Measurements from ENCODE around the gene SORBS2.

The SORBS2 gene

DNA sequence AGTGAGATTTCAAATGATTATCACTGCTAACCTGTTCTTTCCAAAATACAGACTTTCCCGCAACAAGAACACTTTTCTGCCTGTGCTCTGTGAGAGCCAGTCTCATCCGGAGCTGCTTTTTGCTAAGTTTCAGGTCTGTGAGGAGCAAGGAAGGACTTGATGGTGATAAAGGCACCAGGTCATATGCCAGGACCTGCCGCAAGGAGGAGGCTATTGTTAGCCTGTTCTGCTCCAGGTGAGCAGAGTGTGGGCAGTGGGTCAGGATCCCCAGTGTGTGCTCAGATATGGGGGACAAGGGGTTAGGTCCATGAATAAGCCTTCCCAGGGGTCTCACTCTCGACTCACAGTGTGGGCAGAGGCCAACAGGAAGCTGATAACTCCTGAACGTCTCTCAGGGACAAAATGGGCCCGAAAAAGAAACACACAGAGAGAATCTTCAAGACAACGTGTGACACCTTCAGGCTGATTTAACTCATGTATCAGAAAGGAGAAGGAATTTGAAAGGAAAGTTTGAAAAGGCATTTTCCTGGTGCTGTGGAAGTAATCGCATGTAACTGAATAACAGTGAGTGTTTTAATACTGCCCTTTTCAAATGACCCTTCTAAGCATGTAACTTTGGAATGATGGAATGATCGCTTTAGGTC lies 219.0 kb downstream of the SORBS2 start:
- no peak for DNase-seq (ENCODE audit: low read depth, low spot score)

DNA sequence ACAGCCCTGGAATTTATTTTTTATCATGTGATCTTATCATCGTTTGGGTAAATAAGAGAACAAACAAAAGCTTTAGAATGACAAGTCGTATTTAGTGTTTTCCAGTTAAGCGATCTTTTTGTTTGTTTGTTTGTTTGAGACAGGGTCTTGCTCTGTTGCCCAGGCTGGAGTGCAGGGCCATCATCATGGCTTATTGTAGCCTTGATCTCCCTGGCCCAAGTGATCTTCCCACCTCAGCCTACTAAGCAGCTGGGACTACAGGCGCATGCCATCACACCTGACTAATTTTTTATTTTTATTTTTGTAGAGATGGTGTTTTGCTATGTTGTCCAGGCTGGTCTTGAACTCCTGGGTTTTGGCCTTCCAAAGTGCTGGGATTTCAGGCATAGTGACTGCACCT lies 219.6 kb downstream of the SORBS2 start:
- DNase-seq (ENCODE audit: low read depth, low spot score), result no peak

DNA sequence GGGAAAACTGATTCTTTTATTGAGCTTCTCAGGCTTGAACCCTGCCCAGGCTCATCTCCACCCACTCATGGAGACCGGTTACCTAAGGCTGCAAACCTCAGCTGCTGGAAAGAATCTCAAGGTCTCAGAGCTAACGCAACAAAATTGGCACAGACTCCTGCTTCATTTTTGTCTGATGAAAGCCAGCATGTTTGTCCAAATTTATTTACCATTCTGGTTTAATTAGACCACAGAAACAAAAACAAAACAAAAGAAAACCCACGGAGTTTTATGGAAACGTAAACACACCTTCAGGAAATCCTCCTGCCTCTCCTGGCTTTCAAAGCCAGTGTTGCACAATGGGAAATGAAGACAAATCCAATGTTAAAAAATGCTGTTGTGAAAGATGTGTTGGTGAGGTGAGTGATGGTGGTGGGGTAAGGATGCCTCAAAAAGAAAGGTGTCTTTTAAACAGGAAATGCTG lies 220.3 kb downstream of the SORBS2 start:
- DNase-seq (ENCODE audit: low read depth, low spot score), result peak; percentile 55

DNA sequence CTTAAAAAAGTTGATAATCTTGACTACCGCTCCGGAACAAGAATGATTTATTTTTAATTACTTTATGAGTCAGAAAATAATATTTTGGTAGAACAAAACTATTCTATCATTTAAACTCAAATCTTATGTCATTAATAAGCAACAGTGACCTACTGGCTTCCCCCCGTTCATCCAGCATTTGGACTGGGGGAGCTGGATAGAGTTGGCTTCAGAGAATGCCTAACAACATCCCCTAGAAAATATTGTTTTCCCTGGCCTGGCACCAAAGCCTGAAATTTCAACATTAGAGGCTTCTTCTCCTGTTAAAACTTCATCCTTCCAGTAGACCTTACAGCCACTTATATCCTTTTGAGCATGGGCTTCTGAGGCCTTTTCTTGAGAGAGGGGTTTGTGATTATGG lies 221.0 kb downstream of the SORBS2 start:
- DNase-seq (ENCODE audit: low read depth, low spot score), result no peak

DNA sequence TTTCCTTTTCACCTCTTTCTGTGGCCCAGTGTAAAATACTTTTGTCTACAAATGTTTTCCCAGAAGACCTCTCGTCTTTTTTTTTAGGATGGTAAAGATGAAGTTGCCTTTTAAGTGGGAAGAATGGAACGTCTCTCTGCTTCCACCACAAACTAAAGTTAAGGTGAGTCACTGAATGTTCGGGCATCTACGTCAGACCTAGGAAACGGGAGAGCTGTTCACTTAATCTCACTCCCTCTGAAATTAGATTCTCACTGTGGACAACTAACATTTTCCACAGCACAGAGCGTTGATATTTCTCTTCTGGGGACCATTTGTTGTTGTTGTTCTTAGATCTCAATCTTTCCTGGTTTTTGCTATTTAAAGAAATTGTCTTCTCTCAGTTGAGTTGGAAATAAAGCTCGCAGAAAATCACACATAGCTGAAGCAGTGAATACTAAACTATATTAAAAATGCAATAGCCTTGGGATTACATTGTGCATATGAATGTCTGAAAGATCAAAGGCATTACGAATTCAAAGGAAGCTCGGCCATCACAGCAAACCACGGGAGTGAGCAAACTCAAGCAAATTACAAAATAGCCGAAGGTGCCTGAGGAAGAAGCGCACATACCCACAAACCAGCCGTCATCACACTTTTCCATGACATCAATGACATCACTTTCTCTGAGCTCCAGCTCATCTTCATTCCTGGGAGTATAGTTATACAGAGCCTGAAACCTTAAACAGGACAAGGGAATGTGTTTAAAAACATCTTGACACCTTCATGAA lies 222.7 kb downstream of the SORBS2 start:
- DNase-seq (ENCODE audit: low read depth, low spot score), result peak; percentile 92

DNA sequence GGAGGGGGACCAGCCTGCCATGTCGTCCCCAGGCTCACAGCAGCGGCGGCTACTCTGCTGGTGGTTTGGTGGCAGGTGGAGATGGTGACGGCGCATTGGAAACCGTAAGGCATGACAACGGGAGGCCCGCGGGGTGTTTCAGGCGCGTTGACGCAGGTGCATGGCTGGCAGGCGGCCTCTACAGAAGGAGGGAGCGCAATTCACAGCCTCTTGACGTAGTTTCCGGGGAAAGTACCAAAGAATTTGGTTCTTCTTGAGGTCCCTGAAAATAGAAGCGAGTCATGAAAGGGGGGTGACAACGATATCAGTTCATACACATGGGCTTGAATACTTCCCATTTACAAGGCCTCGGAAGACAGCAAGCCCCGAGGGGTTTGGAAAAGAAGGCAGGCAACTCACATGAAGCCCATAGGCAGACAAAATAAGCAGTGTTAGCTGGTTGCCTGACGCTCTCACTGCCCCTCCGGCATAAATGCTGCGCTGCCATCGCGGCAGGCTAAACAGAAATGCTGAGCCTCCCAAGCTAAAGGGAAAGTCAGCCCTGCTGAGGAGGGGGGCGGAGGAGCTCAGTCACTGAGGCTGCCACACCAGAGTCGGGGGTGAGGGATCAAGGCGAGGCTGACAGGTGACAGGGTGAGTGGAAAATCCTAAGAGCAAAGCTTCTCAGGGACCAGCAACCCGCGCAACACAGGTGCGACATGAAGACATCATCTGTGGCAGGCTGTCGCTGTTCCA lies 224.4 kb downstream of the SORBS2 start:
- no peak for DNase-seq (ENCODE audit: low read depth, low spot score)

DNA sequence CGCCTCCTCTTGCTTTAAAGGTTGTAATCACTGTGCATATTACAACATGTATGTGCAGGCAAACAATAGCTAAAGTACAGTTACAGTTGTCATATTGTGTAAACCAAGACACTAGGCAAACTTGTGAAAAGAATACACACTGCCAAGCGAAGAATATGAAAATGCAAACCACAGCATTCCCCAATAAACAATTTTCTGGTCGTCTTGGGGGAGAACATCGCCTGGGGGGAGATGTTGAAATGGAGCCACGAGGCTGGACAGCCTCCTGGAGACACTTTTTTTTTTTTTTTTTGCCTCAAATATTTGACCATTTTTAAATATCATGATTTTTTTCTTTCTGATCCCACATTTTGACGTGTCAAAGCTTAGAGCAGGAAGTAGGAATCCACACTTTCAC lies 225.0 kb downstream of the SORBS2 start:
- DNase-seq (ENCODE audit: low read depth, low spot score), result no peak

DNA sequence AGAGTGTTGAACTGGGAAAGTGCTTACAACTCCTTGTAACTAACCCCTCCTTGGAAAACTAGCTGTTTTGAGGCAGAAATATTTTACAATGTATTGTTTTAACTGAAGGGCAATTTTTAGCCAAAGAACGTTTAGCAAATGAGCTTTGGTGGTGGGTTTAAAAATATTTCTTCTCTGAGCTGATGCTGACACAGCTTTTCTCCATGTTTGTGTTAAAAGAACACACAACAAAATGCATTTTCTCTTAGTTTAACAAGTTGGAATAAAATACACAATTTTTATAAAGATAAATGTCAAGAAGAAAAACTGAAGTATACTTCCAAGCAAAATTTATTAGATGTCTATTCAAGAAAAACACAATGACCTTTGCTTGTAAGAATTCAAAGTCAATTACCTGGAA lies 226.8 kb downstream of the SORBS2 start:
- no peak for DNase-seq (ENCODE audit: low read depth, low spot score)

DNA sequence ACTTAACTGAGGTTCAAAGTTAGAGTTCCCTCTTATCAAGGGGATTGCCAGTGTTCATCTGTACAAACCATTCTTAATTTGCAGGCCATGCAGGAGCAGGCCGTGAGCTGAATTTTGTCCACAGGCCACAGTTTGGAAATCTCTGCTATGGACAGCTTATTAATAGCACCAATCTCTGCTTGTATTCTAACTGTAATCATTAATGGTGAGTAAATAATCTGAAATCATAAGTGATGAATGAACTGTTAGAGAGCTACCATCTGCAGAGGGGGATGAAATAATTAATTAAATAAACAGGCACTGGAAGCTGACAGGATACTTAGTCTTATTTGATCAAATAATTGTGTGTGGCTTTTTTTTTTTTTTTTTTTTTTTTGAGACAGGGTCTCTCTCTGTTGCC lies 228.2 kb downstream of the SORBS2 start:
- DNase-seq (ENCODE audit: low read depth, low spot score), result no peak

DNA sequence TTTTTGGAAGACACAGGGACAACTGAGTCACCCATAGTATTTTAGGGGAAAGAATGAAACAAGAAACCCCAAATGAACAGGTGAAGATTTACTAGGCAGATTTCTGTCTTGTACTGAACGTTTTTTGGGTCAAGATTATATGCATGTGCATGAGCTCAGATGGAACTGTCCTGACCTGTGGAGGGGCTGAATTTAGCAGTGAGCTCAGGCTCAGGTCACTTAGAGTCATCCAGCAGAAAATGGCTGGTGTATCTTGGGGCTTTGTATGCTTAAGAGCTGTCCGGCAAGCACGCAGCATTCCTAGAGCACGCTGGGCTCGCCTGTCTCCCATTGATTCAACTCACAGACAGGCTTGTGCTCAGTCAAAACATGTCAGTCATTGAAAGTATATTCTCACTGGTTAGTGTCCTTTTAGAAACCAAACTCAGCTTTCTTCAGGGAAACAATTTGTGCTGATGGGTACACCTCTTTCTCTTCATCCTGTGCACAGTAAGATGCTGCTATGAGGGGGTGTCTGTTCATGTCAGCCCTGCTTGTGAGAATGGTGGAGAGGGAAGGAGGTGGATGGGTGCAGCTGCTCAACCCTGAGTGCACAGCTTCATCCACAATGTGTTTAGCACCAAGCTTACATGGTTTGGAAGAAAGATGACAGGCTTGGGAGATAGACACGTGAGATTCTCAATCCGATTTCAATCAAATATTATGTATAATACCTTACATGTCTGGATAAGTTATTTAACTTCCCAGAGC lies 229.2 kb downstream of the SORBS2 start:
- no peak for DNase-seq (ENCODE audit: low read depth, low spot score)

DNA sequence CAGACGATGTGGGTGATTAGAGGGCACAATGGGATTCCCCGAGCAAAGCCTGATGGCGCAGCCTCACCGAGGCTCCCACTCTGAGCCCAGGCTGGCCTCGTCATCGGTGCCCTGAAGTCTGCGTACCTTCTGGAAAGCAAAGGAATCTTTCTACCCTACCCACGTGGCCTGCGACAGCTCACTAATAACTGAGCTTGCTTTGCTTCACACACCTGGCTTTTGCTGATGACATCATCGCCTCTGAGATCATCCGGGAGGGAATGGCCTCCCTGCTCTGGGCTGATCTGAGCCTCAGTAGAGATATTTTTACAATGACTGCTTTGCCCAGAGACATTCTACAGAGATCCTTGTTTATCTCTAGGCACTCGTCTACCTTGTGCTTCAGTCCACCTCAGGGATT lies 231.3 kb downstream of the SORBS2 start:
- no peak for DNase-seq (ENCODE audit: low read depth, low spot score)

DNA sequence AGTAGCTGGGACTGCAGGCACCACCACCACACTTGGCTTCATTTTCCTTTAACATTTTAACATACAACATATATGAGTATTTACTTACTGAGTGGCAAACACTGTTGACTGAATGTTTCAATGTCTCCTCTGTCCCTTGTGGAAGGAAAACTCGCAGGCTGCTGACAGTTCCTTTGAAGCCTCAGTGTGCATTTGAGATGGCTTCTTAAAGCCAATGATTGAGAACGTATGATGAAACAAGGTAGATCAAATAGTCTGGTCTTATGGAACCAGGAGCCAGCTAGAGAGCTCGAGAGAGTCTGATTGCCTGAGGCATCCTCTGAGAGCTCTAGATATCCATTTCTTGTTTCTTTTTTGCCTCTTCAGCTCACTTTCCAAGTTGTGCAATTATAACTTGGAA lies 233.7 kb downstream of the SORBS2 start:
- no peak for DNase-seq (ENCODE audit: low read depth, low spot score)

DNA sequence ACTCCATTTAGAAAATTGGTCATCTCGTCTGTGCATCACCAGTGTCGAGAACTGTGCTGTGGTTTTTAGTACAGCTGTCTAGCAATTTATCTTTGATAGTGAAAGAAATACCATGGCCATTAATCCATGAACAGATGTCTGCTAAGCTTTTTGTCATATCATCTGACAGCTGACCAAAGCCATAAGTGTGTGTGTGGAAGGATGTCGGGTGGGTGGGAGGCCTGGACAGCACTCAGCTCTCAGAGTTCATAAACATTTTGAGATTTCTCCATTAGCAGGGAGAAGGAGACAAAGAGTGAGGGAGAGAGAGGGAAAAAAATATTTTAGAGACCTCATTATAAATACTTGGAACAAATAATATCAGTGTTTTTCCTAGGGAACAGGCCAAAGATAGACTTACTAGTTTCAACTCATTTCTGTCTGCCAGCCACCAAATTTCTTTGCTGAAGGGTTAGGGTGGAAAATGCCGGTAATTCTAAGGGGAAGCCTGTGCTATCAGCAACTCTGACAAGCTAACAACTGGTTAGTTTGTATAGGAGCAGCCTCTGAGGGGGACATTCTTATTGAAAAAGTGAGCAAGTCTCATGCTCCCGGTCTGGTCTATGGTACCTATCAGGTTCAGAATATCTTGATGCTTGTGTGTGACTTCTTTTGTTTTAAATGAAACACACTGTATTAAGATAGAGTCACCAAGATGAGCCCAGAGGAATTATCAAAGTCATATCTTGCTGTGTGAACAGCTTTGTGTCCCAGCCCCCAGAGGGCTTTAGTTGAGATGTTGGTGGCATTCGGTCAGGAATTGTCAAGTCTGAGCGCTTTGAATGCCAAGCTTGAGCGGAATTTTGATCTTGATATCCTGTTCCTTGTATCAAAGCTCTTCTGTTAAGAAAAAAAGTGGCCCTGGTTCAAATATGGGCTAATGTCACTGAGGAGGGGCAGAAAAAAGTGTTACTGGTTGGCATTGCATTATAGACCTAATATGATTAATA lies 234.7 kb downstream of the SORBS2 start:
- no peak for DNase-seq (ENCODE audit: low read depth, low spot score)

DNA sequence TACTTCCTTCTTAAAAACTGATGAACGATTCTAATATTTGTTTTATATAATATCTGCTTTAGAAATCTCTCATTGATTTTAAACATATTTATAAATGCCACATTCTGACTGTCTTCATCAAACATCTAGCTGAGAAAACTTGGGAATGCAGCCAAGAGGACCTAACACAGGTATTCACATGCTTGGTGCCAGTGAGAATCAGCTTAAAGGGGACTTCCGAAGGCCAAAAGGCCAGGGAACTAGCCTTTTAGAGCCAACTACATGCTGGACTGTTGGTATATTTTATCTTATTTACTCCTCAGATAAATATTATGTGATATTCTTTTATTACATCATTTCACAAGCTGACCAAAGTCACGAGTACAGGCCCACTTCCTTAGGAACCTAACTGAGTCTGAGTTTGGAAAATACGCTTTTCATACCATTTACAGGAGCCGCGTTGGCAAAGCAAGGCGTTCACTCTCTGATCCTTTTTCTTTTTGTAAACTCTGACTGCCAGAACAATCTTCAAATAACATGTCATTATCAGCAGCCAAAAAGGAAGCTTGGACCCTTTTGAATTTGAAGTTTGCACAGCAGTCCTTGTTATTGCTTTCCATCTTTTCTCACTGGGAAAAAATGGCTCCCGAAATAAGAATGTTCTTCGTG lies 235.6 kb downstream of the SORBS2 start:
- no peak for DNase-seq (ENCODE audit: low read depth, low spot score)

DNA sequence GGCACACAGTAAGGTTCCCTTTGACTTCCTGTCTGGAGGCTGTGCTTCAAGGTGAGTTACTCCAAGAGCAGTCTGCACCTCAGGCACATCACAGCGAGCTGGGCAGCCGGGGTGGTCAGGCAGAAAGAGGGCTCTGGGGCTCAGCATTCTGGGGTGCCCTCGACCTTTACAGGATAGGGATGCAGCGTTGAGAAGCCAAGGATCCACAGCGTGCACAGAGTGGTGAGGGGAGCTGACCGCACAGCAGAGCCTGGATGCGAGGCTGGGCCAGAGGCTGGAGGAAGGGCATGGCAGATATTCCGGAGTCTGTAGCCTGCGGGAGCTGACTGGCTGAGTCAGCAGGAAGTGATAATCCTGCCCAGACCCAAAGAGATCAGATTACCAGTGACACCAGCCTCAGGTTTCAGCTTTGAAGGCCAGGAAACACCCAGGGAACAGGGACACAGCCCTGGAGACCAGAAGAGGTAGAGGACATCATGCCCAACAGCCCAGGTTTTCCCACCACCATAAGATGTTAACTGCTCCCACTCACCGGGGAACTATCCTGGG lies 238.3 kb downstream of the SORBS2 start:
- DNase-seq (ENCODE audit: low read depth, low spot score), result peak; percentile 68

DNA sequence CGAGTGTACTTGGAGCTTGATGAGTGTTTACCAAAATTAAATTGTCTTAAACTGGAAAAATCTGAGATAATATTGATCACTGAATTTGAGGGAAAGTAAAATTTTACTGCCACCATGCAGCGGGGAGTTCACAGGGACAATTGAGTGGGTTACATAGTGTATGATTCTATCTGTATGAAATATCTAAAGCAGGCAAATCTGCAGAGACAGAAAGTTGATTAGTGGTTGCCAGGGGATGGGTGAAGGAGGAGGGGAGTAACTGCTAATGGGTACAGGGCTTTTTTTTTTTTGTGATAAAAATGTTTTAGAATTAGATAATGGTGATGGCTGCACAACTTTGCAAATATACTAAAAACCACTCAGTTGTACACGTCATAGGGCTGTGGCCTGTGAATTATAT lies 241.3 kb downstream of the SORBS2 start:
- no peak for DNase-seq (ENCODE audit: low read depth, low spot score)

DNA sequence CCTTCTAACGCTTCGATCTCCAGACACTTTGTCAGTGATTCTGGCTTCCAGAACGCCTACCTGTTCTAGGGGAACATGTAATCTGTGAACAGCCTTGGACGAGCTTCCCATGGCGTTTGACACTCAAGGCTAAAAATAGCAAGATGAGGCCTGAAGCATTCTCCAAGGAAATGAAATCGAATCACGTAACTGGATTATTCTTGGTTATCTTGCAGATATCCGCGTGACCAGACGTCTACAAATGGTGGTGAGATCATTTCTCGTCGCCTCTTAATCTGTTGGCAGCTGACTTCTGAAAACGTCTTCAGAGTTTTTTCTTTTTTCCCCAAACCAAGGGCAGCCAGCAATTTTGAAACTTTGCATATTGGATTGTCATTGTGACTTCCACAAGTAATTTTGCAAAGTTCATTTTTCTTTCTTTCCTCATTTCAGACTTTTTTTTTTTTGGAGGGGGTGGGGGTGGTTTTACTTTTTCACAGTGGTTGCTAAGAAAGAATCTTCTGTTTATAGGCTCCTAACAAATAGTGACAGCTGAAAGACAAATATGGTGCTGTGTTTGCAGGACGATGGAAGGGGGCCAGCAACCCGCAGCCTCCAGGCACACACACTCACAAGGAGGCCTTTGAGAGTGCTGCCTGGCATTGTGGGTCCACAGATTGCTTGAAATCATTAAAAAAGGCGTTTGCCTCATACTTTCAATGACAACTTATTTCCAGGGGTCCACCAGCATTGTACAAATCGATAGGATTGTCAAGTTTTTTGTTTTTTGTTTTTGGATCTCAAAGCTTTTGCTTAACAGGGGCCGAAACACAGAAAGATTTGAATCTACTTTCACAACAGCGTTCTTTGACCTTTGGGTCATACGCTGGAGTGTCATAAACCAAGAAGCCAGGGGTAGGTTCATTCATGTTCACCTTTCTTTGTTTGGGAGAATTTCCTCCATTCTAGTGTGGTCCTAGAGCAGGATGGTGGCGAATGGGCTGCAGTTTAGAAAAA lies 244.3 kb downstream of the SORBS2 start:
- DNase-seq (ENCODE audit: low read depth, low spot score), result peak; percentile 57

DNA sequence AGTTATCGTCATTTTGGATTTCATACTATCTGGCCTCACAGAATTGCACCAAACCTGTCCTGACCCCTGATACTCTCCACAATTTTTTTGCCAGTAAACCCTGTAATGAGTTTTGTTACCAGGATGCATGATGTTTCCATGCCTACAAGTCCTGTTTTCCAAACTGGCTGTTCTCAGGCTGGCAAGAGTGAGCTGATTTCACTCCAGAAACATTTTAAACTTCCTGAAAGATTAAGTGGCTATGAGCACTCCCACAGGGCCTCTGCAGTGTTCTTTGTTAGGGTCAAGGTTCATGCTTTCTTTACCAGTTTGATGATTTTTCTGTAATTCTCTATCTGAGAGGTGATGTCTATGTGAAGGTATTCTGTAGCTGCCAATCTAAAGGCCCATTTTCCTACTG lies 245.0 kb downstream of the SORBS2 start:
- peak; percentile 74 for DNase-seq (ENCODE audit: low read depth, low spot score)

DNA sequence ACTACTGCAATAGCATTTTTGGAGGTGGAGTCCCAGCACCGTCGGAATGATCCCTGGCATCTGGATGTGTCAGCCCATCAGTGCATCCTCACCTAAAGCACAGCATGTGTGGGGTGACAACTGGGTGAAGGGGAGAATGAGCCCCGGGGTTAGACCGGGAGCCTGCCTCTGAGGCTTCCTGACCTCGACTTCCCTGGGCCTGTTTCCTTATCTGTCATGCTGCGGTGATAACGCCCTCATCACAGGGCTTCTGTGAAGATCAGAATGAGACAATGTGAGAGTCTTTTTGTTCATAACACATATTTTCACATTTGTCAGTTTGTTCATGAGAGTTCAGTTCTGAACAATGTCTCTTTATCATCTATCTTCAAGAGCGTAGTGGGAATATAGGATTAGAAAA lies 245.6 kb downstream of the SORBS2 start:
- DNase-seq (ENCODE audit: low read depth, low spot score), result no peak
